T47D (cell line): ENCODE measurements around the gene SLC38A6.
"Not testable (repeated sequence)": the region's sequence is repeated elsewhere in the genome, so short reads cannot be mapped to it uniquely, and the experiment has no call there.

Experiments used
- DNase-seq, 2 experiments: peaks; one replicate each; pipeline versions ENCODE4 v3.0.0 to v3.0.0-alpha.2; 2011 to 2012; ENCODE audit warnings: low read depth in 1 of 2, low spot score in 1 of 2
- JUND ChIP-seq: IDR thresholded peaks from 2 replicates; pipeline ENCODE4 v1.6.1; 2012; ENCODE audit warnings: low read depth
- in situ Hi-C: cut with HindIII; loops from 2 replicates; pipeline ENCODE4 v1.10.0; 2016; ENCODE audit warnings: low sequenced_read_pairs, low pct_unique_long_range_greater_than_20kb

Gene SLC38A6

DNA sequence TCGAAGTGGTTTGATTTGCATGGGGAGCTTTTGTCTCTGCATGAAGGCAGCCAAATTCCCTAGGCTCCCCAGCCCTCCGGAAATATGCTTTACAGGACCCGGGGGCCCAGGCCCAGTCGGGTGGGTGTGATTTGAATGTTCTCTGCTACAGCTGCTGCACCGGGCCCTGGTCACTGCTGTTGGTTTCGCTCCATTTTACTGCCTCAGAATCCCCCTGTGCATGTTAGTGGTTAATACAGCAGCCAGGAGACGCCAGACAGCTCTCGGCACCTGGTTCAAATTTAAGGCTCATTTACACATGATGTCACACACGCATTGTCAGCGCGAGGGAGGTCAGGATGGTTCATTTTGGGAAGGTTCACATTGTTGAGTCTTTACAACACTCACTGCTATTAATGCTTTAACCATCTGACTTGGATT is 99.6 kb downstream of the SLC38A6 start:
- in situ Hi-C loops = no loop called here
- no peak for TF ChIP-seq JUND
- no peak for DNase-seq

DNA sequence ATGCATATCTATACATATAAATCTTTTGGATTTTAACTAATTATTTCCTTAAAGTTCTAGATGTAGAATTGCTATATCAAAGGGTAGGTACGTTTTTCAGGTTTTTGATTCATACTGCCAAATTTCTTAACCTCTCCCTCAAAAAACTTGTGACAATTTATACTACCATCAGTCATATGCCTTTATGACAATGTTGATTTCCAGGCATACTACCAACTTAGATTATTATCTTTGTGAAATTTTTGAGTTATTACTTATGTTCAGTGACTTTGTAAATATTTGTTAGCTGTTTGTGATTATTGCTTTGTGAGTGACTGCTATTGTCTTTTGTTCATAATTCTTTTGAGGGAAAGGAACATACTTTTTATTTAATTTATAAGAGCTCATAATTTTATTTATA is 107.0 kb downstream of the SLC38A6 start:
- DNase-seq = no peak
- no peak for TF ChIP-seq JUND
- in situ Hi-C loops = no loop called here

- TF ChIP-seq JUND = no peak
- in situ Hi-C loops = no loop called here
- DNase-seq = no peak
Observed at GRCh38 chr14:61089126-61089750, 108.2 kb downstream of the SLC38A6 start.

GRCh38 chr14:61090432-61091216 is 109.6 kb downstream of the SLC38A6 start:
- DNase-seq = no peak
- in situ Hi-C loops = no loop called here
- TF ChIP-seq JUND = no peak

DNA sequence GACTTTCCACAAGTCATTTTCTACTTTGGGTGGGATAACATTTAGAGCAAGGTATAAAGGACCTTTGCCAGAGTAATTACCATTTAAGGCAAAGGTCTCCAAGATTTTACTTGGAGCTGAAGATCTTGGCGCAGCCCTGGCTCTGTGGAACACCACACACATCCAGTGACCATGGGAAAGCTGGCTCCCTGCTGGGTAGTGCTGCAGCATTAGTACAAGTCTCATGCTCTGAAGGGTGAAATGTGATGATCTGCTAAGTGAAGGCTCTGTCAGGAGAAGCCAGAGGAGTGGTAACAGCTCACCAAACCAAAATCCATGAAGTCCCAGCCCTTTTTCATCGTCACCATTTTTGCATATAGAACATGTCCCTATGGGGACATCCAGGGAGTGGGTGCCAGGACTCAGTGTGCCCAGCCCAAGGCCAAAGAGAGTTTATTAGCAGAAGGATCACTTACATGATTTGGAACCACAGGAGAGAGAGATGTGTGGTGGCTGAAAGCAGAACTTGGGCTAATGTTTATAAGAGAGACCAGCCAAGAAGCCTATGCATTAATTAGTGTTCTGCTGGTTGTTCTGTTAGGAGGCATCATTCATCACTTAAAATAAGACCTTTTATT is 110.7 kb downstream of the SLC38A6 start:
- in situ Hi-C loops = no loop called here
- no peak for TF ChIP-seq JUND
- DNase-seq = no peak

DNA sequence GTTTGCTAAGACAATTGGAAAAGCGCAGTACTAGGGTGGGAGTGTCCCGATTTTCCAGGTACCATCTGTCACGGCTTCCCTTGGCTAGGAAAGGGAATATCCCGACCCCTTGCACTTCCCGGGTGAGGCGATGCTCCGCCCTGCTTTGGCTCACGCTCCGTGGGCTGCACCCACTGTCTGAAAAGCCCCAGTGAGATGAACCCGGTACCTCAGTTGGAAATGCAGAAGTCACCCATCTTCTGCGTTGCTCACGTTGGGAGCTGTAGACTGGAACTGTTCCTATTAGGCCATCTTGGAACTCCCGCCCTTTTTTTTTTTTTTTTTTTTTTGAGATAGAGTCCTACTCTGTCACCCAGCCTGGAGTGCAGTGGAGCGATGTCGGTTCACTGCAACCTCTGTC is 117.1 kb downstream of the SLC38A6 start:
- in situ Hi-C loops, DNase-seq: not testable (repeated sequence)

GRCh38 chr14:61098721-61099120 is 117.7 kb downstream of the SLC38A6 start:
- DNase-seq = no peak
- TF ChIP-seq JUND = no peak
- in situ Hi-C loops = no loop called here

- TF ChIP-seq JUND = no peak
- no peak for DNase-seq
- in situ Hi-C loops = no loop called here
Observed at GRCh38 chr14:61099216-61099835, 118.3 kb downstream of the SLC38A6 start.

DNA sequence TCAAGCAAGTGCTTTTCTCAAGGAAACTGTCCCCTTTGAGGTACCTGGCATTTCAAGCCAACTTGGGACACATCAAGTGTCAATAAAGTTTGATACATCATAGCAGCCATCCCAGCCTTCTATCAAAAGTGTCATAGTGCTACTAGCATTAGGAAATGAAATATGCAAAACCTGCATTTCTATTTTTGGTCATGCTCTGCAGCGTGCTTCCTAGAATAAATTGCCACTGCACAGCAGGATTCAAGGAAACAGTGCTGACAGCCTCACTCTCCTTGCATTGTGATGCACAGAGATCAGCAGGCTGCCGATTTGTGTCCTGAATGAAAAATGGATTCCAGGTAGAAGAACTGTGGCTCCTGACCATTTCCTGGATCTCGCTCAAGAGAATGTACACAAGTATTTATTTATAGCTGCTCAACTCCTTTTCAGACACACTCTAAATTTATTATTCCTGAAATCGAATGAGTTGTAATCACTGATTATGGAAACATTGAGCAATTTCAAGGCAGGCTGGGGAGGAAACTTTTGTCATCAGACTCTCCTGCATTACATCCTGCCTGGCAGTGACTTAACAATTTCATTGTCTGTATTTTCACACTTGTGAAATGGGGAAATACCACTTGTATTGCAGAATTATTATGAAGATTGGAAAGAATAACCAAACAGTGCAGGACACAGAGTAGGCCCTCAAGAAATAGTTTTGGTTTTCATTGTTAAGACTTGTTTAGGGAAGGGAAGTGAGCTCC is 120.9 kb downstream of the SLC38A6 start:
- in situ Hi-C loops = no loop called here
- no peak for TF ChIP-seq JUND
- no peak for DNase-seq
